Measurements from ENCODE around the gene PNMA8A. TPM values are rescaled to one million over a fixed set of nuclear protein-coding genes. Genes with fewer than 3 reads are reported as not detected.

Gene PNMA8A
- total RNA-seq, 1 donor from 2014 or later, result 14.1 TPM

GRCh38 chr19:46486358-46486757, 15.0 kb upstream of the PNMA8A start:
- TF ChIP-seq, protein P1, sequence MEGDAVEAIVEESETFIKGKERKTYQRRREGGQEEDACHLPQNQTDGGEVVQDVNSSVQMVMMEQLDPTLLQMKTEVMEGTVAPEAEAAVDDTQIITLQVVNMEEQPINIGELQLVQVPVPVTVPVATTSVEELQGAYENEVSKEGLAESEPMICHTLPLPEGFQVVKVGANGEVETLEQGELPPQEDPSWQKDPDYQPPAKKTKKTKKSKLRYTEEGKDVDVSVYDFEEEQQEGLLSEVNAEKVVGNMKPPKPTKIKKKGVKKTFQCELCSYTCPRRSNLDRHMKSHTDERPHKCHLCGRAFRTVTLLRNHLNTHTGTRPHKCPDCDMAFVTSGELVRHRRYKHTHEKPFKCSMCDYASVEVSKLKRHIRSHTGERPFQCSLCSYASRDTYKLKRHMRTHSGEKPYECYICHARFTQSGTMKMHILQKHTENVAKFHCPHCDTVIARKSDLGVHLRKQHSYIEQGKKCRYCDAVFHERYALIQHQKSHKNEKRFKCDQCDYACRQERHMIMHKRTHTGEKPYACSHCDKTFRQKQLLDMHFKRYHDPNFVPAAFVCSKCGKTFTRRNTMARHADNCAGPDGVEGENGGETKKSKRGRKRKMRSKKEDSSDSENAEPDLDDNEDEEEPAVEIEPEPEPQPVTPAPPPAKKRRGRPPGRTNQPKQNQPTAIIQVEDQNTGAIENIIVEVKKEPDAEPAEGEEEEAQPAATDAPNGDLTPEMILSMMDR (IDR thresholded peaks at IDR 0.05; ENCODE audit: partially characterized antibody, unreplicated experiment), result no peak
- peaks cover 21% of the 10 kb centered on the region for H3K27me3 Mint-ChIP-seq (ENCODE audit: unreplicated experiment)
- peaks cover 6% of the 10 kb centered on the region for H3K4me1 Mint-ChIP-seq (ENCODE audit: low read depth, unreplicated experiment)
- no peak overlapping the region for H3K27ac Mint-ChIP-seq (ENCODE audit: unreplicated experiment)
- H3K9me3 Mint-ChIP-seq (ENCODE audit: unreplicated experiment), result peaks cover 9% of the 10 kb centered on the region
- H3K36me3 Mint-ChIP-seq (ENCODE audit: unreplicated experiment), result no peaks in the 10 kb centered on the region
- DNase-seq, result no peak
- H3K4me3 Mint-ChIP-seq (ENCODE audit: unreplicated experiment), result no peak overlapping the region

GRCh38 chr19:46484656-46485055, 13.3 kb upstream of the PNMA8A start:
- peaks cover 10% of the 10 kb centered on the region for H3K27me3 Mint-ChIP-seq (ENCODE audit: unreplicated experiment)
- no peak for DNase-seq
- H3K36me3 Mint-ChIP-seq (ENCODE audit: unreplicated experiment), result no peaks in the 10 kb centered on the region
- TF ChIP-seq, protein P1 (IDR thresholded peaks at IDR 0.05; ENCODE audit: partially characterized antibody, unreplicated experiment), result no peak
- H3K4me3 Mint-ChIP-seq (ENCODE audit: unreplicated experiment), result no peak overlapping the region
- no peak overlapping the region for H3K27ac Mint-ChIP-seq (ENCODE audit: unreplicated experiment)
- peaks cover 12% of the 10 kb centered on the region for H3K4me1 Mint-ChIP-seq (ENCODE audit: low read depth, unreplicated experiment)
- peaks cover 2% of the 10 kb centered on the region for H3K9me3 Mint-ChIP-seq (ENCODE audit: unreplicated experiment)

DNA sequence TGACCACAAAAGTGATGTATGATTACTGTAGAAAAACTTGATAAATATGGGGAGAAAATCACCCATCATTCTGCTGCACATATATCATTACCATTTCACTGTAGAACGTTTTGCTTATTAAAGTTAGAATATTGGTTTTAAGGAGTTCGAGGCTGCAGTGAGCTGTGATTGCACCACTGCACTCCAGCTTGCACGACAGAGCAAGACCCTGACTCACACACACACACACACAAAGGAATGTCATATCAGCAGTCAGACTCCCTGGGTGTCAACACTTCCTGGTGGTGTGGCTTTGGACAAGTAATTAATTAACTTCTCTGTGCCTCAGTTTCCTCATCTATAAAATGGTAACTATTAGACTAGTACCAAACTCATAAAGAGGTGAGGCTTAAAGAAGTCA, 11.3 kb upstream of the PNMA8A start:
- Mint-ChIP-seq H3K4me3 (ENCODE audit: unreplicated experiment) (no peak overlapping the region), H3K27ac (ENCODE audit: unreplicated experiment) (no peak overlapping the region), H3K4me1 (ENCODE audit: low read depth, unreplicated experiment) (peaks cover 18% of the 10 kb centered on the region), H3K27me3 (ENCODE audit: unreplicated experiment) (no peaks in the 10 kb centered on the region), H3K9me3 (ENCODE audit: unreplicated experiment) (peaks cover 2% of the 10 kb centered on the region), H3K36me3 (ENCODE audit: unreplicated experiment) (no peaks in the 10 kb centered on the region)
- no peak for DNase-seq
- TF ChIP-seq, protein P1 (IDR thresholded peaks at IDR 0.05; ENCODE audit: partially characterized antibody, unreplicated experiment), result no peak

DNA sequence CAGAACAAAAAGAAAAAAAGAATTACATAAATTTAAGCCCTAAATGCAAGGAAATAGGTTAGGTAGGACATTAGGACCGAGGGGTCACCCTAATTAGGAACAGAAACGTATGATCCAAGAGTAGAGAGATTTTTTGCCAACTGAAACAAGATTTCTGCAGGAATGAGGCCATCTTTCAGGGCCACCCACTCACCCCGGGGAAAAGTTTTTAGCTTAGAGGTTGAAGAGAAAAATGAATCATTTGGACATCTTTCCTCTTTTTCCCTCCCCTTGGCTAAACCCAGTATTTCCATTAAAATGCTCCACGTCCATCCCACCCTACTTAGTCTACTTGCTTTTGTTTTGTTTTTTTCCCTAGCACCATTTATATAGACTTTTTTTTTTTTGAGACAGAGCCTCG, 10.6 kb upstream of the PNMA8A start:
- TF ChIP-seq, protein P1 (IDR thresholded peaks at IDR 0.05; ENCODE audit: partially characterized antibody, unreplicated experiment), result no peak
- Mint-ChIP-seq H3K36me3 (ENCODE audit: unreplicated experiment) (no peaks in the 10 kb centered on the region), H3K4me3 (ENCODE audit: unreplicated experiment) (no peak overlapping the region), H3K4me1 (ENCODE audit: low read depth, unreplicated experiment) (peaks cover 17% of the 10 kb centered on the region), H3K27ac (ENCODE audit: unreplicated experiment) (no peak overlapping the region), H3K9me3 (ENCODE audit: unreplicated experiment) (peaks cover 2% of the 10 kb centered on the region), H3K27me3 (ENCODE audit: unreplicated experiment) (no peaks in the 10 kb centered on the region)
- DNase-seq, result no peak

- no peaks in the 10 kb centered on the region for H3K27me3 Mint-ChIP-seq (ENCODE audit: unreplicated experiment)
- TF ChIP-seq, protein P1 (IDR thresholded peaks at IDR 0.05; ENCODE audit: partially characterized antibody, unreplicated experiment), result no peak
- DNase-seq, result no peak
- no peak overlapping the region for H3K27ac Mint-ChIP-seq (ENCODE audit: unreplicated experiment)
- peaks cover 2% of the 10 kb centered on the region for H3K9me3 Mint-ChIP-seq (ENCODE audit: unreplicated experiment)
- H3K4me1 Mint-ChIP-seq (ENCODE audit: low read depth, unreplicated experiment), result peaks cover 15% of the 10 kb centered on the region
- H3K36me3 Mint-ChIP-seq (ENCODE audit: unreplicated experiment), result no peaks in the 10 kb centered on the region
- no peak overlapping the region for H3K4me3 Mint-ChIP-seq (ENCODE audit: unreplicated experiment)
These were observed 10.0 kb upstream of the PNMA8A start for GRCh38 chr19:46481223-46481848.

Measured in glutamatergic neuron (in vitro differentiated cells).